ENCODE data around the gene XXYLT1.

XXYLT1 gene

GRCh38 chr3:195265363-195265976 is 5.5 kb downstream of the XXYLT1 start:
- no peak for TF ChIP-seq CTCF (IDR thresholded peaks at IDR 0.05)
- Mint-ChIP-seq H3K9me3 (no peaks in the 10 kb centered on the region), H3K36me3 (ENCODE audit: low read depth) (peaks cover 24% of the 10 kb centered on the region), H3K4me1 (peaks cover 46% of the 10 kb centered on the region), H3K27me3 (ENCODE audit: low read depth, poor library complexity) (peaks cover 6% of the 10 kb centered on the region), H3K4me3 (no peak overlapping the region), H3K27ac (no peak overlapping the region)
- no peak for DNase-seq

GRCh38 chr3:195263925-195264600 is 6.9 kb downstream of the XXYLT1 start:
- no peak overlapping the region for H3K4me3 Mint-ChIP-seq
- no peak overlapping the region for H3K27ac Mint-ChIP-seq
- no peak for DNase-seq
- H3K27me3 Mint-ChIP-seq (ENCODE audit: low read depth, poor library complexity) = peaks cover 6% of the 10 kb centered on the region
- TF ChIP-seq CTCF (IDR thresholded peaks at IDR 0.05) = no peak
- no peaks in the 10 kb centered on the region for H3K9me3 Mint-ChIP-seq
- H3K4me1 Mint-ChIP-seq = peaks cover 34% of the 10 kb centered on the region
- H3K36me3 Mint-ChIP-seq (ENCODE audit: low read depth) = peaks cover 24% of the 10 kb centered on the region

- peaks cover 34% of the 10 kb centered on the region for H3K4me1 Mint-ChIP-seq
Observed at GRCh38 chr3:195263193-195263924, 7.6 kb downstream of the XXYLT1 start.

GRCh38 chr3:195261925-195262324 is 9.0 kb downstream of the XXYLT1 start:
- Mint-ChIP-seq H3K27me3 (ENCODE audit: low read depth, poor library complexity) (peaks cover 6% of the 10 kb centered on the region), H3K27ac (no peak overlapping the region), H3K9me3 (no peaks in the 10 kb centered on the region), H3K4me3 (no peak overlapping the region), H3K4me1 (peaks cover 35% of the 10 kb centered on the region), H3K36me3 (ENCODE audit: low read depth) (peaks cover 15% of the 10 kb centered on the region)
- DNase-seq = no peak
- TF ChIP-seq CTCF (IDR thresholded peaks at IDR 0.05) = no peak

More at GRCh38 chr3:195263193-195263924, 7.6 kb downstream of the XXYLT1 start:
- H3K9me3 Mint-ChIP-seq = no peaks in the 10 kb centered on the region
- DNase-seq = no peak
- no peak for TF ChIP-seq CTCF (IDR thresholded peaks at IDR 0.05)
- H3K36me3 Mint-ChIP-seq (ENCODE audit: low read depth) = peaks cover 24% of the 10 kb centered on the region
- peaks cover 6% of the 10 kb centered on the region for H3K27me3 Mint-ChIP-seq (ENCODE audit: low read depth, poor library complexity)
- no peak overlapping the region for H3K27ac Mint-ChIP-seq
- H3K4me3 Mint-ChIP-seq = no peak overlapping the region

GRCh38 chr3:195260280-195260905 is 10.6 kb downstream of the XXYLT1 start:
- peaks cover 6% of the 10 kb centered on the region for H3K27me3 Mint-ChIP-seq (ENCODE audit: low read depth, poor library complexity)
- H3K9me3 Mint-ChIP-seq = no peaks in the 10 kb centered on the region
- peaks cover 48% of the 10 kb centered on the region for H3K4me1 Mint-ChIP-seq
- H3K27ac Mint-ChIP-seq = no peak overlapping the region
- no peak for TF ChIP-seq CTCF (IDR thresholded peaks at IDR 0.05)
- no peak for DNase-seq
- H3K36me3 Mint-ChIP-seq (ENCODE audit: low read depth) = peaks cover 8% of the 10 kb centered on the region
- peak overlapping the region; percentile 74 for H3K4me3 Mint-ChIP-seq

Measured in nephron progenitor cell (in vitro differentiated cells).